A673 (cell line): ENCODE measurements around the gene RPS4Y1. TPM values are rescaled to one million over a fixed set of nuclear protein-coding genes. Genes with fewer than 3 reads are reported as not detected.

Source experiments
- BruUV-seq: library from RNA; stranded (reverse); fragments of 400-500 nt; replicated peaks from 2 replicates; lab custom pipeline; 2021; lab: Mats Ljungman, UMichigan
- CTCF ChIA-PET: fragments of 300-600 bp; sonication (Branson Sonifier 250); formaldehyde crosslinking; loops from one replicate; lab custom pipeline; 2022; ENCODE audit warnings: antibody characterized with exemption; lab: Charles Lee
- POLR2A ChIA-PET: fragments of 300-600 bp; sonication (Branson Sonifier 250); formaldehyde crosslinking; loops from one replicate; lab custom pipeline; 2022; ENCODE audit warnings: antibody characterized with exemption; ENCODE audit not compliant: low non-redundant PET; lab: Charles Lee
- DNase-seq: peaks from one replicate; pipeline ENCODE4 v3.0.0-alpha.2; 2015; ENCODE audit warnings: low spot score
- H3K27ac ChIP-seq: fragments of 200-600 bp; sonication (generic); 2 replicates; pipeline ENCODE4 v1.5.1; 2016; ENCODE audit warnings: mixed run types, low read depth, mild to moderate bottlenecking, mixed read lengths, antibody characterized with exemption, low read length; ENCODE audit not compliant: poor library complexity, severe bottlenecking
- H3K27me3 ChIP-seq: fragments of 200-600 bp; sonication (generic); replicated peaks from 2 replicates; pipeline ENCODE4 v1.6.1; 2017; ENCODE audit warnings: mixed run types, low read depth, mild to moderate bottlenecking, mixed read lengths, antibody characterized with exemption, low read length; ENCODE audit not compliant: insufficient read depth, poor library complexity
- H3K36me3 ChIP-seq: fragments of 200-600 bp; sonication (generic); 2 replicates; pipeline ENCODE4 v1.6.1; 2016; ENCODE audit warnings: mixed run types, mild to moderate bottlenecking, mixed read lengths, antibody characterized with exemption, low read length; ENCODE audit not compliant: insufficient read depth, poor library complexity, severe bottlenecking
- H3K4me1 ChIP-seq: fragments of 200-600 bp; sonication (generic); 2 replicates; pipeline ENCODE4 v1.6.1; 2017; ENCODE audit warnings: mixed run types, mild to moderate bottlenecking, mixed read lengths, antibody characterized with exemption, low read length; ENCODE audit not compliant: insufficient read depth, poor library complexity, severe bottlenecking
- H3K4me3 ChIP-seq: fragments of 200-600 bp; sonication (generic); 2 replicates; pipeline ENCODE4 v1.5.1; 2016; ENCODE audit warnings: low read depth, mixed run types, mild to moderate bottlenecking, mixed read lengths, low read length; ENCODE audit not compliant: poor library complexity, severe bottlenecking
- H3K9me3 ChIP-seq: fragments of 200-600 bp; sonication (generic); 2 replicates; pipeline ENCODE4 v1.6.1; 2016; ENCODE audit warnings: mixed run types, low read depth, mild to moderate bottlenecking, mixed read lengths, antibody characterized with exemption, low read length; ENCODE audit not compliant: poor library complexity, severe bottlenecking
- CTCF ChIP-seq: fragments of 300-800, 200-600 bp; sonication (generic); conservative IDR thresholded peaks from 2 replicates; pipeline ENCODE4 v1.5.1; 2017; ENCODE audit warnings: low read depth, mild to moderate bottlenecking, antibody characterized with exemption, low read length, moderate library complexity, mixed read lengths
- EZH2 ChIP-seq: fragments of 200-600 bp; sonication (generic); IDR thresholded peaks from 2 replicates; pipeline ENCODE4 v1.6.1; 2017; ENCODE audit warnings: borderline replicate concordance, low read depth, mild to moderate bottlenecking, mixed read lengths, antibody characterized with exemption, low read length; ENCODE audit not compliant: poor library complexity, severe bottlenecking
- intact Hi-C: fragments of 100-400 bp; cut with micrococcal nuclease; formaldehyde crosslinking; loops from one replicate; pipeline ENCODE4 v1.10.0; 2022; ENCODE audit not compliant: unreplicated experiment
- total RNA-seq: library from RNA; stranded (reverse); gene quantifications from 2 replicates; pipeline ENCODE4 v1.2.3, GENCODE V29; 2021

RPS4Y1 gene
- total RNA-seq, 1 experiment from 2014 or later, result not detected

GRCh38 chrY:2835230-2835629, 6.2 kb upstream of the RPS4Y1 start:
- no peak for TF ChIP-seq EZH2
- Histone ChIP-seq H3K9me3 (no peaks in the 10 kb centered on the region), H3K27ac (no peak overlapping the region), H3K4me3 (no peak overlapping the region), H3K27me3 (no peaks in the 10 kb centered on the region), H3K36me3 (no peaks in the 10 kb centered on the region), H3K4me1 (no peaks in the 10 kb centered on the region)
- CTCF ChIA-PET, result no interaction called here
- BruUV-seq, result no TSS peak
- intact Hi-C loops, result no loop called here
- POLR2A ChIA-PET, result no interaction called here
- no peak for DNase-seq

GRCh38 chrY:2837078-2837477, 4.3 kb upstream of the RPS4Y1 start:
- Histone ChIP-seq H3K9me3 (no peaks in the 10 kb centered on the region), H3K4me1 (no peaks in the 10 kb centered on the region), H3K4me3 (no peak overlapping the region), H3K27ac (no peak overlapping the region), H3K36me3 (no peaks in the 10 kb centered on the region), H3K27me3 (no peaks in the 10 kb centered on the region)
- DNase-seq, result no peak
- CTCF ChIA-PET, result no interaction called here
- no TSS peak for BruUV-seq
- no peak for TF ChIP-seq CTCF
- TF ChIP-seq EZH2, result no peak
- POLR2A ChIA-PET, result no interaction called here
- intact Hi-C loops, result no loop called here

GRCh38 chrY:2837932-2838331, 3.5 kb upstream of the RPS4Y1 start:
- Histone ChIP-seq H3K4me1 (no peaks in the 10 kb centered on the region), H3K27me3 (no peaks in the 10 kb centered on the region), H3K4me3 (no peak overlapping the region), H3K36me3 (no peaks in the 10 kb centered on the region), H3K27ac (no peak overlapping the region), H3K9me3 (no peaks in the 10 kb centered on the region)
- no peak for TF ChIP-seq CTCF
- TF ChIP-seq EZH2, result no peak
- DNase-seq, result no peak
- POLR2A ChIA-PET, result no interaction called here
- intact Hi-C loops, result no loop called here
- BruUV-seq, result no TSS peak
- CTCF ChIA-PET, result no interaction called here

GRCh38 chrY:2846791-2847190, 5.4 kb downstream of the RPS4Y1 start:
- no peak for TF ChIP-seq EZH2
- no peak for TF ChIP-seq CTCF
- CTCF ChIA-PET, result no interaction called here
- no peaks in the 10 kb centered on the region for H3K36me3 ChIP-seq
- H3K27ac ChIP-seq, result no peak overlapping the region
- DNase-seq, result no peak
- H3K9me3 ChIP-seq, result no peaks in the 10 kb centered on the region
- no peaks in the 10 kb centered on the region for H3K4me1 ChIP-seq
- no peaks in the 10 kb centered on the region for H3K27me3 ChIP-seq
- intact Hi-C loops, result no loop called here
- H3K4me3 ChIP-seq, result no peak overlapping the region
- POLR2A ChIA-PET, result no interaction called here
- BruUV-seq, result no TSS peak
